Thoracic aorta (tissue), 2 donors: ENCODE data around the gene SOD3. TPM values are rescaled to one million over a fixed set of nuclear protein-coding genes. Genes with fewer than 3 reads are reported as not detected.
A peak's percentile ranks its signal among the peaks of the same experiment; 100 is the strongest.

Experiments used
- ATAC-seq: fragments of 150-250 bp; one replicate; pipeline ENCODE4 v1.8.0; 2017; ENCODE audit warnings: low read depth; ENCODE audit not compliant: insufficient number of reproducible peaks, low FRiP score
- DNase-seq: peaks from one replicate; pipeline ENCODE4 v3.0.0-alpha.2; 2020; ENCODE audit warnings: low spot score
- H3K27ac ChIP-seq, 2 donors: fragments of 200-600 bp; sonication (generic); 1 replicate in 1 of 2; 2 replicates in 1 of 2; pipeline ENCODE4 v1.5.1; 2016; ENCODE audit warnings: mild to moderate bottlenecking in 2 of 2, moderate library complexity in 2 of 2
- H3K27me3 ChIP-seq: fragments of 200-600 bp; sonication (generic); replicated peaks from 2 replicates; pipeline ENCODE4 v1.6.0; 2016; ENCODE audit warnings: mild to moderate bottlenecking; ENCODE audit not compliant: insufficient read depth
- H3K36me3 ChIP-seq: fragments of 200-600 bp; sonication (generic); one replicate; pipeline ENCODE4 v1.5.1; 2016
- H3K4me1 ChIP-seq, 2 donors: fragments of 200-600 bp; sonication (generic); 1 replicate in 1 of 2; 2 replicates in 1 of 2; pipeline versions ENCODE4 v1.5.1 to v1.6.0; 2016; ENCODE audit warnings: low read depth in 2 of 2, mild to moderate bottlenecking in 1 of 2; ENCODE audit not compliant: control insufficient read depth in 1 of 2
- H3K4me3 ChIP-seq: fragments of 200-600 bp; sonication (generic); 2 replicates; pipeline ENCODE4 v1.5.1; 2016; ENCODE audit warnings: mild to moderate bottlenecking
- H3K9me3 ChIP-seq: fragments of 200-600 bp; sonication (generic); 2 replicates; pipeline ENCODE4 v1.5.1; 2016
- total RNA-seq, 2 donors: library from RNA; depleted of rRNA; stranded (reverse); fragments of >200 nt; gene quantifications; one replicate each; pipeline versions ENCODE4 v1.1.0 to v1.2.3, GENCODE V29; 2016
- TF ChIP-seq, protein P1 (sequence below): fragments of 200-600 bp; sonication (generic); IDR thresholded peaks from one replicate; pipeline ENCODE4 v1.5.1; 2019; ENCODE audit warnings: antibody characterized with exemption

SOD3 gene
- total RNA-seq, 2 donors from 2014 or later, result 549 to 743 TPM

DNA sequence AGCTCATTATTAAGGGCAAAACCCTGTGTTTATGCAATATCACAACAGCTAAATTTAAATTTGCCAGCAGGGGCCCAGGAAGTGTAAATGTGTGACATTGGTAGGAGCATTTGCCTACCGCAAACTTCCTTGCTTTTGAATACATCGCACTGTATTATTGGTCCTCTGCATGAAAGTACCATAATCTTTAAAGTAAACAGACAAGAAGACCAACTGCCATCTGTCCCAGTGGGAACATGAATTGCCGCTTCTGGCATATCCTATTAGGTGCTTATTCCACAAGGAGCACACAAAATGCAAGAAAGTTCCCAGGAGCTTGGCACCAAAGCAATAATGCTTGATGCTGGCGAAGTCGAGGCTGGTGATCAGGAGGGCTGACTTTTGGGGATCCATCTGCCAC, 51.3 kb downstream of the SOD3 start:
- no peaks in the 10 kb centered on the region for H3K9me3 ChIP-seq
- TF ChIP-seq, protein P1, sequence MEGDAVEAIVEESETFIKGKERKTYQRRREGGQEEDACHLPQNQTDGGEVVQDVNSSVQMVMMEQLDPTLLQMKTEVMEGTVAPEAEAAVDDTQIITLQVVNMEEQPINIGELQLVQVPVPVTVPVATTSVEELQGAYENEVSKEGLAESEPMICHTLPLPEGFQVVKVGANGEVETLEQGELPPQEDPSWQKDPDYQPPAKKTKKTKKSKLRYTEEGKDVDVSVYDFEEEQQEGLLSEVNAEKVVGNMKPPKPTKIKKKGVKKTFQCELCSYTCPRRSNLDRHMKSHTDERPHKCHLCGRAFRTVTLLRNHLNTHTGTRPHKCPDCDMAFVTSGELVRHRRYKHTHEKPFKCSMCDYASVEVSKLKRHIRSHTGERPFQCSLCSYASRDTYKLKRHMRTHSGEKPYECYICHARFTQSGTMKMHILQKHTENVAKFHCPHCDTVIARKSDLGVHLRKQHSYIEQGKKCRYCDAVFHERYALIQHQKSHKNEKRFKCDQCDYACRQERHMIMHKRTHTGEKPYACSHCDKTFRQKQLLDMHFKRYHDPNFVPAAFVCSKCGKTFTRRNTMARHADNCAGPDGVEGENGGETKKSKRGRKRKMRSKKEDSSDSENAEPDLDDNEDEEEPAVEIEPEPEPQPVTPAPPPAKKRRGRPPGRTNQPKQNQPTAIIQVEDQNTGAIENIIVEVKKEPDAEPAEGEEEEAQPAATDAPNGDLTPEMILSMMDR, result no peak
- H3K36me3 ChIP-seq, result no peaks in the 10 kb centered on the region
- no peaks in the 10 kb centered on the region for H3K27me3 ChIP-seq
- DNase-seq, result no peak
- no peak for ATAC-seq
- H3K4me1 ChIP-seq, result peaks cover 19 to 36% of the 10 kb centered on the region in 2 donors
- no peak overlapping the region for H3K4me3 ChIP-seq
- H3K27ac ChIP-seq, result no peak overlapping the region

DNA sequence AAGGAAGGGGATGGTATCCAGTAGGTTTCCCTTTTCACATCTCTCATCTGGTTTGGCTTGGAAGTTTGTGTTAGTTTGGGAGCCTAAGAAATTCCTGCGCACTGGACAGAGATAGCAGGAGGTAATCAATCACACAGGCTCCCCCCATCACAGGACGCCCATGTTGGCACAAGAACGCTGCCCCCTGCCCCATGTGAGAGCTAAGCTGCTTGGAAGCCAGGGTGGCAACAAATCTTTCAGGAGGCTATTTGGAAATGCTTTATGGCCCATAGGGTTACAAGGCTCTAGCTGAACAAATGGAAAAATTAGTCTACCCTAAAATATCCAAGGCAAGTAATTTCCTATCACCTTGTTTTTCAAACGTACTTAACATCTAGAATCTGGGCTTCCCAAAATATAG, 54.0 kb downstream of the SOD3 start:
- ATAC-seq, result no peak
- H3K4me1 ChIP-seq, result peaks cover 26 to 56% of the 10 kb centered on the region in 2 donors
- no peaks in the 10 kb centered on the region for H3K36me3 ChIP-seq
- no peaks in the 10 kb centered on the region for H3K27me3 ChIP-seq
- no peak overlapping the region for H3K4me3 ChIP-seq
- peak overlapping the region; percentile 66 to 82 for H3K27ac ChIP-seq
- DNase-seq, result no peak
- TF ChIP-seq, protein P1, result no peak
- H3K9me3 ChIP-seq, result no peaks in the 10 kb centered on the region

DNA sequence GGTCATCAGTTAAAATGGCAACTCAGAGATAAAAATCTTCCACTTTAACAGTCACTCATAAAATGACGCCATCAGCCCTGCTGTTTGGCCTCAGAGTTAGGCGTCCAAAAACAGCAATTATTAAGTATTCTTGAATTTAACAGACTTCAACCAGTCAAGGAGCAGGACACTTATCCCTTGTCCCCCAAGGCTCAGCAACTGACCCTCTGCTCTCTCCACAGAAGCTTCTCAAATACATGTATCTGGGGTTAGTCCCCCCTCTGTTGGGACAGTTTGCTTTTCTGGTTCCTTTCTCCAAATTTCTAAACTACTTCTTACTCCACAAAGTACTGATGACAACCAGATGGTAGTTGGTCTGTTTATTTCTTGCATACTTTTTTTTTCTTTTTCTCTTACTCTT, 54.4 kb downstream of the SOD3 start:
- Histone ChIP-seq H3K27ac (peak overlapping the region; percentile 66 to 82), H3K4me3 (no peak overlapping the region), H3K36me3 (no peaks in the 10 kb centered on the region), H3K9me3 (no peaks in the 10 kb centered on the region), H3K27me3 (no peaks in the 10 kb centered on the region), H3K4me1 (peaks cover 26 to 58% of the 10 kb centered on the region in 2 donors)
- no peak for ATAC-seq
- DNase-seq, result no peak
- TF ChIP-seq, protein P1, result no peak

Other genes with a start within 250 kb of the SOD3 start
- gene DHX15, start 211.0 kb upstream of the SOD3 start, total RNA-seq, result 100 to 1,000 TPM; 101 to 171 TPM
- 10 to 100 TPM; 11.8 to 30.1 TPM for gene CCDC149, start 117.5 kb downstream of the SOD3 start, total RNA-seq
- 1 to 10 TPM; 3.7 to 4.0 TPM for gene LGI2, start 235.4 kb downstream of the SOD3 start, total RNA-seq